RPMI7951 (cell line): ENCODE data around the gene SFTPB. TPM values are rescaled to one million over a fixed set of nuclear protein-coding genes. Genes with fewer than 3 reads are reported as not detected.
A peak's percentile ranks its signal among the peaks of the same experiment; 100 is the strongest.
"Not testable (repeated sequence)": the region's sequence is repeated elsewhere in the genome, so short reads cannot be mapped to it uniquely, and the experiment has no call there.

ENCODE experiments used
- DNase-seq: peaks from one replicate; pipeline ENCODE4 v3.0.0-alpha.2; 2012; ENCODE audit warnings: low read depth
- total RNA-seq: library from RNA; depleted of rRNA; stranded (reverse); fragments of >200 nt; shearing (Covaris generic); gene quantifications from 2 replicates; pipeline ENCODE4 v1.2.3, GENCODE V29; 2014; rRNA removed

The SFTPB gene
- total RNA-seq, result not detected in 2 replicates

DNA sequence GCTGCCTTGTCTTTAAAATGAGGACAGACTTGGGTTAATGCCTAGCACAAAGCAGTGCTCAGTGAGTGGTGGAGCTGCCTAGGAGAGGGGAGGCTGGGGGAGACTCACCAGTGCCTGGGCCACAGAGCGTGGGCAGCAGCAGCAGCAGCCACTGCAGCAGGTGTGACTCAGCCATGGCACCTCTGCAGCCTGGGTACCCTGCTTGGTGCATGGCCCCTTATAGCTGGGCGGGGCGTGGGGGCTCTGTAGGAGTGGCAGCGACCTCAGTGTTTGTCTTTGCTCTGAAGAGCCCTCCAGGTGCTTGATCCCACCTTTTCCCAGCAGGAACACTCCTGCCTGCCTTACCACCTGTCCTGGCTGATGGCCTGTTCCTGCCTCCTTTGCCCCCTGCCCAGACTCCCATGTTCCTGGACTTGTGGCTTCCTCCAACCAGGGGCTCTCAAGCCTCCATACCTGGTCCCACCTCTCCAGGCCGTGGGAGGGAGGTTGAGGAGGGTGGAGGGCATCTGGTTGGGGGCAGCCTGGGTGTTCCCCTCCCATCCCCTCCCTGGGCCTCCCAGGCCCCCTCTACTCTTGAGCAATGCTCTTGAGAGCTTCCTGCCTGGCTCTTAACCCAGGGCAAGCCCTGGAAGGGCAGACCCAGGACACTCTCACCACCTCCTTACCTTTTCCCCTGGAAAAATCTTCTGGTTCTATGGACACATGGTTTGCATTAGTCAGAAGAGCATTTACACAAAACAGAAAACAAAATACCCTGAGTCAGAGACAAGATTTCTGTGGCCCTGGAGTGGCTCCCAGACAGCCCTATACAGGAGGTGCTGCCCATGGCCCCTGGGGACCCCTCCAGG is at the start of gene SFTPB:
TSS of gene SFTPB (minus strand) at position 191 of the 848 bp plus-strand sequence. CDS start at position 175, 16 bp downstream.
- no peak for DNase-seq

- peak; percentile 90 for DNase-seq
Observed at GRCh38 chr2:85717308-85718008, 49.5 kb upstream of the SFTPB start.

GRCh38 chr2:85716346-85716914 is 48.4 kb upstream of the SFTPB start:
- DNase-seq, result no peak

- no peak for DNase-seq
Observed at GRCh38 chr2:85714841-85715240, 46.8 kb upstream of the SFTPB start.

GRCh38 chr2:85714421-85714820 is 46.4 kb upstream of the SFTPB start:
- DNase-seq, result not testable (repeated sequence)

- no peak for DNase-seq
Observed at GRCh38 chr2:85713836-85714235, 45.8 kb upstream of the SFTPB start.

- DNase-seq, result no peak
Observed at GRCh38 chr2:85712849-85713612, 45.0 kb upstream of the SFTPB start.

GRCh38 chr2:85712336-85712735 is 44.3 kb upstream of the SFTPB start:
- DNase-seq, result no peak

DNA sequence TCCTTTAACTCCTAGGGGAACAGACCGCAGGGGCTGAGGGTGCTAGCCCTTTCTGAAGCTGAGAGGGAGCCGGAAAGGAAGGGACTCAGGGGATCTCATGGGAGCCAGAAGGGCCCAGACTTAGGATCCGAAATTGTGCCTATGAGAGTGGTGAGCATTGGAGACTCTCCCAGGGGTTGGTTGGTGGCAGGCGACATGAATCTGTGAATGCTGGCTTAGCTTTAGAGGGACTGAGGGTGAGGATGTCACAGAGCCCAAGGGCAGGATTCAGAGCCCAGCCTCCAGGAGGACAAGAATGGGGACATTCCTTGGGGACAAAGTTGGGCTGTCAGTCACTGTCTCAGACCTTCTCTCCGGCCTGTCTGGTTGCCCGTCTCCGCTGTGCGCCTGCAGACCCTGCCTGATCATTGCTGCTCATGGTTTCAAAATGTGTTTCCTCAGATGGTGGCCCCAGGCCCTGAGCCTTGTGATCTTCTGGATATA is 43.6 kb upstream of the SFTPB start:
- no peak for DNase-seq

GRCh38 chr2:85710687-85711577 is 42.9 kb upstream of the SFTPB start:
- no peak for DNase-seq

GRCh38 chr2:85709401-85709811 is 41.4 kb upstream of the SFTPB start:
- no peak for DNase-seq

DNA sequence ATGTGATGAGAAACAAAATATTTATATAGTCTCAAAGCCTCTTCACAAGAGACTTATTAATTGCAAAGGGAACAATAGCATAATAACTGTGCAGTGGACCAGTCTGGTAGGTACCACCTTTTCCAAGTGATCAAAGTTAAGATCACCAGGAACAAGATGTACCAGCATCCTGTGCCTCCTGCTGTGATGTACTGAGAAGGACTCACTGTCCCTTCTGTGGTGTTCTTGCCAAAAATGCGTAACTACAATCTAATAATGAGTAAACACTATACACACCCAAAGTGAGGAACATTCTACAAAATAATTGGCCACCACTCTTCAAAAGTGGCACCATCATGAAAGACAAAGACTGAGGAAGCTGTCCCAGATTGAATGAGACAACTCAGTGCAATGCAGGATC is 40.6 kb upstream of the SFTPB start:
- DNase-seq, result no peak

DNA sequence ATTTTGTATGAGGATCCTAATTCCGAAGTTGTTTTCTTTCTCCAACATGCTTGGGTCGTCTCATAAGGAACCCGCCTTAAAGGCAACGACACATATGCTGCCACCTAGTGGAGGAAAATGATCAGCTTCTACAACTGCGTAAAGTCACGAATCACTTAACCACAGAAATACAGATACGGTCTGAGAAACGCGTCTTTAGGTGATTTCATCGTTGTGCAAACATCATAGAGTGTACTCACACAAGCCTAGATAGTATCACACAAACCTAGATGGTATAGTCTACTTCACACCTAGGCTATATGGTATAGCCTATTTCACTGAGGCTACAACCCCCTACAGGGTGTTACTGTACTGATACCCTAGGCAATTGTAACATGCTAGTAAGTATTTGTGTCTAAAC is 39.3 kb upstream of the SFTPB start:
- peak; percentile 81 for DNase-seq

- no peak for DNase-seq
Observed at GRCh38 chr2:85706599-85707296, 38.7 kb upstream of the SFTPB start.

DNA sequence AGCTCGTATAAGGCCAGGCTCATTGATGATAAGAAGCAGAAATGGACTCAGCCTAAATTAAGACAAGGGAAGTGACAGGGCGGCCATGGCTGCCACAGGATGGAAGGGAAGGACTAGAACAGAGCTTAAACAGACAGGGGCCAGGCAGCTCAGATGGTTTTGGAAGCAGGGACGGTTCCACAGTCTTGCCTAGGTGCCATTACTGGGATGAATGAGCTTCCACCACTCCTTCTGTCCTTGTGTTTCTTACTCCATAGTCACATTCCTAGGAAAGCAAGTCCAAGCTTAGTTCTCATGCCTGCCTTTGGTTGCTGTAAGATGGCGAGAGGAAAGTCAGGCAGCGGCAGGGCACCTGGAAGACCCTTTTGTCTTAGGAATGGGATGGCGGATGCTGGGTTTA is 38.1 kb upstream of the SFTPB start:
- DNase-seq, result no peak

- DNase-seq, result peak; percentile 76
Observed at GRCh38 chr2:85705680-85706039, 37.7 kb upstream of the SFTPB start.

- DNase-seq, result no peak
Observed at GRCh38 chr2:85704800-85705679, 37.0 kb upstream of the SFTPB start.

DNA sequence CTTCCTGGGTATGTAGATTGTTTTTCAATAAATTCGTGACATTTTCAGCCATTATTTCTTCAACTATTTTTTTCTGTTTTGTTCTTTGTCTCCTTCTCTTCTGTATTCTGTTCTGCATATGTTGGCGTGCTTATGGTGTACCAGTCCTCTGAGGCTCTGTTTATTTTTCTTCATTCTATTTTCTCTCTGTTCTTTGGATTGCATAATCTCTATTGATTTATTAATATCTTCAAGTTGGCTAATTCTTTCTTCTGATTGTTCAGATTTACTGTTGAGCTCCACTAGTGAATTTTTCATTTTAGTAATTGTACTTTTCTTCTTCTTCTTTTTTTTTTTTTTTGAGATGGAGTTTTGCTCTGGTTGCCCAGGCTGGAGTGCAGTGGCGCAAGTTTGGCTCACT is 36.0 kb upstream of the SFTPB start:
- DNase-seq, result no peak

GRCh38 chr2:85703329-85703728 is 35.3 kb upstream of the SFTPB start:
- DNase-seq, result no peak
